Heart left ventricle (tissue), 13 donors: Measurements from ENCODE around the gene CD81.

Experiments
- CTCF ChIP-seq, 12 donors: fragments of 200-600 bp; sonication (generic) in 4 of 12; IDR thresholded peaks; one replicate each; pipeline versions ENCODE4 v1.5.0 to v1.8.0; 2018 to 2022; ENCODE audit warnings: antibody characterized with exemption in 12 of 12, mild to moderate bottlenecking in 5 of 12
- POLR2A ChIP-seq, 2 donors: fragments of 450-650 bp; IDR thresholded peaks; one replicate each; pipeline ENCODE4 v1.6.1; 2017; ENCODE audit warnings: antibody characterized with exemption in 2 of 2, mild to moderate bottlenecking in 2 of 2, moderate library complexity in 2 of 2
- donor health status: ischemic (EF 13 %, LVEDD 7.1; RV severe dilation, severe dysfunction).
- donor health status: DM: no; HTN: yes; CAD: no.
- donor health status: DM: no; HTN: no; CAD: no.
- donor health status: ischemic (EF 25% LVEDD 6.9; RV normal size, moderate dysfunction).
- donor health status: ischemic (EF 25% LVEDD 5.7; RV mildly dilated, moderate dysfunction).
- donor health status: ischemic (EF 35%, LVEDD 5.7; RV mildly dilated, moderate dysfunction).
- donor health status: nonischemic (EF 11% LVEDD 7.7; RV severe dilation, severe dysfunction).
- donor health status: DM: yes; HTN: yes; CAD: no.
- donor health status: PGD.
- donor health status: ischemic (EF 29% LVEDD 5.4; RV normal size, mild dysfunction).
- donor health status: nonischemic (EF 23%, LVEDD 6.1; RV moderate dilation, normal function).

GRCh38 chr11:2395856-2396255 is 18.7 kb downstream of the CD81 start:
- TF ChIP-seq CTCF (IDR thresholded peaks at IDR 0.05), result no peak
- no peak for TF ChIP-seq POLR2A (IDR thresholded peaks at IDR 0.05)
